ENCODE measurements around the gene CAPN1. TPM values are rescaled to one million over a fixed set of nuclear protein-coding genes. Genes with fewer than 3 reads are reported as not detected.

Gene CAPN1
- total and polyA plus RNA-seq, 2 experiments from 2014 or later: 106 to 145 TPM

DNA sequence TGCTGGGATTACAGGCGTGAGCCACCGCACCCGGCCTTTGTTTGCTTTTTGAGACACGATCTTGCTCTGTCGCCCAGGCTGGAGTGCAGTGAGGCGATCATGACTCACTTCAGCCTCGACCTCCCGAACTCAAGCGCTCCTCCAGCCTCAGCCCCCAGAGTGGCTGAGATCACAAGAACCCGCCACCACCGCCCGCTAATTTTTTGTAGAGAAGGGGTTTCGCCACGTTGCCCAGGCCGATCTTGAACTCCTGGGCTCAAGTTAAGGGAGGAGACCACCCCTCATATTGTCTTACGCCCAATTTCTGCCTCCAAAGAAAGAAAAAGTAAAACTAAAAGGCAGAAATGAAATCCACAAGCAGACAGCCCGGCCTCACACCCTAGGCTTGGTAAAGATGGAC lies 78.6 kb downstream of the CAPN1 start:
- in situ Hi-C loops (cut with MboI): no loop called here
- 96 to 97% methylated on average over 17 of the region's 17 CpGs for WGBS, 2 experiments (ENCODE audit: low coverage in 1 of 2, low lambda C conversion rate in 2 of 2, missing lambda C conversion rate in 2 of 2)

GRCh38 chr11:65260756-65261590 lies 79.2 kb downstream of the CAPN1 start:
- H3F3A ChIP-seq (ENCODE audit: insufficient read depth): no peaks in the 10 kb centered on the region
- H3K4me1 ChIP-seq (ENCODE audit: insufficient read depth): peaks cover 4% of the 10 kb centered on the region
- no peaks in the 10 kb centered on the region for H3K9me2 ChIP-seq (ENCODE audit: insufficient read depth)
- H4K20me1 ChIP-seq (ENCODE audit: insufficient read depth): no peaks in the 10 kb centered on the region
- H3K27me3 ChIP-seq (replicated peaks; ENCODE audit: insufficient read depth): no peaks in the 10 kb centered on the region
- H3K79me2 ChIP-seq (ENCODE audit: insufficient read depth): peaks cover 35% of the 10 kb centered on the region
- peak overlapping the region; percentile 90 for H3K9ac ChIP-seq
- H3K36me3 ChIP-seq (ENCODE audit: low read depth): no peaks in the 10 kb centered on the region
- H3K4me3 ChIP-seq: peak overlapping the region; percentile 83
- peak overlapping the region; percentile 89 for H2AFZ ChIP-seq
- peak overlapping the region; percentile 77 for H3K4me2 ChIP-seq (ENCODE audit: unreplicated experiment)
- TF ChIP-seq EZH2phosphoT487 (IDR thresholded peaks at IDR 0.05; ENCODE audit: insufficient read depth, low read depth) (no peak), EZH2 (IDR thresholded peaks at IDR 0.05; ENCODE audit: insufficient read depth, poor library complexity, severe bottlenecking) (no peak)
- peak overlapping the region; percentile 79 for H3K27ac ChIP-seq
- WGBS, 2 experiments (ENCODE audit: low coverage in 1 of 2, low lambda C conversion rate in 2 of 2, missing lambda C conversion rate in 2 of 2): 57 to 58% methylated on average over 26 of the region's 26 CpGs
- no peak for DNase-seq
- in situ Hi-C loops (cut with MboI): no loop called here
- H3K9me3 ChIP-seq (ENCODE audit: low read depth): no peaks in the 10 kb centered on the region

More for the DNA sequence above, 78.6 kb downstream of the CAPN1 start:
- H3F3A ChIP-seq (ENCODE audit: insufficient read depth): no peaks in the 10 kb centered on the region
- TF ChIP-seq EZH2 (IDR thresholded peaks at IDR 0.05; ENCODE audit: insufficient read depth, poor library complexity, severe bottlenecking) (no peak), EZH2phosphoT487 (IDR thresholded peaks at IDR 0.05; ENCODE audit: insufficient read depth, low read depth) (no peak)
- no peaks in the 10 kb centered on the region for H3K27me3 ChIP-seq (replicated peaks; ENCODE audit: insufficient read depth)
- H3K4me3 ChIP-seq: no peak overlapping the region
- no peak overlapping the region for H3K4me2 ChIP-seq (ENCODE audit: unreplicated experiment)
- no peaks in the 10 kb centered on the region for H4K20me1 ChIP-seq (ENCODE audit: insufficient read depth)
- no peak overlapping the region for H3K9ac ChIP-seq
- no peaks in the 10 kb centered on the region for H3K9me2 ChIP-seq (ENCODE audit: insufficient read depth)
- peaks cover 29% of the 10 kb centered on the region for H3K79me2 ChIP-seq (ENCODE audit: insufficient read depth)
- DNase-seq: no peak
- no peak overlapping the region for H2AFZ ChIP-seq
- H3K27ac ChIP-seq: no peak overlapping the region
- H3K9me3 ChIP-seq (ENCODE audit: low read depth): no peaks in the 10 kb centered on the region
- peaks cover 4% of the 10 kb centered on the region for H3K4me1 ChIP-seq (ENCODE audit: insufficient read depth)
- H3K36me3 ChIP-seq (ENCODE audit: low read depth): no peaks in the 10 kb centered on the region

Small RNA genes within 50 kb of the gene (small RNA-seq; reads per million reads assigned to genes)
- gene HIGD1AP10 (ENCODE audit: low read depth, low replicate concordance) (not detected), gene PDCL2P2 (ENCODE audit: low read depth, low replicate concordance) (not detected), gene RNU2-23P (ENCODE audit: low read depth, low replicate concordance) (67.8 reads per million, percentile 93 among the genes with 10 or more reads in this experiment)

Other genes starting within 250 kb of the CAPN1 start
- gene GPHA2, start 246.0 kb upstream of the CAPN1 start, total RNA-seq (2014; rRNA removed; shearing (Covaris generic)): not detected in 2 replicates
- gene GPHA2, start 246.0 kb upstream of the CAPN1 start, polyA plus RNA-seq (2016; fragmentation: Nextera tagmentation; extraction: Ambion mirVana): not detected in 2 replicates
- not detected in 2 replicates for gene MAJIN, start 209.8 kb upstream of the CAPN1 start, total RNA-seq (2014; rRNA removed; shearing (Covaris generic))
- not detected in 2 replicates for gene MAJIN, start 209.8 kb upstream of the CAPN1 start, polyA plus RNA-seq (2016; fragmentation: Nextera tagmentation; extraction: Ambion mirVana)
- gene BATF2, start 185.0 kb upstream of the CAPN1 start, total RNA-seq (2014; rRNA removed; shearing (Covaris generic)): 4.0 TPM in 1 of 2 replicates, not detected in the other
- gene BATF2, start 185.0 kb upstream of the CAPN1 start, polyA plus RNA-seq (2016; fragmentation: Nextera tagmentation; extraction: Ambion mirVana): 0.57 and 0.79 TPM in 2 replicates
- gene ARL2, start 167.8 kb upstream of the CAPN1 start, total RNA-seq (2014; rRNA removed; shearing (Covaris generic)): 96.6 and 115 TPM in 2 replicates
- 143 and 155 TPM in 2 replicates for gene ARL2, start 167.8 kb upstream of the CAPN1 start, polyA plus RNA-seq (2016; fragmentation: Nextera tagmentation; extraction: Ambion mirVana)
- gene SNX15, start 154.5 kb upstream of the CAPN1 start, total RNA-seq (2014; rRNA removed; shearing (Covaris generic)): 14.9 and 17.5 TPM in 2 replicates
- 17.2 and 17.7 TPM in 2 replicates for gene SNX15, start 154.5 kb upstream of the CAPN1 start, polyA plus RNA-seq (2016; fragmentation: Nextera tagmentation; extraction: Ambion mirVana)
- gene SAC3D1, start 140.7 kb upstream of the CAPN1 start, total RNA-seq (2014; rRNA removed; shearing (Covaris generic)): 8.0 and 14.9 TPM in 2 replicates
- gene SAC3D1, start 140.7 kb upstream of the CAPN1 start, polyA plus RNA-seq (2016; fragmentation: Nextera tagmentation; extraction: Ambion mirVana): 12.8 and 13.2 TPM in 2 replicates
- 37.7 and 40.7 TPM in 2 replicates for gene NAALADL1, start 123.4 kb upstream of the CAPN1 start, total RNA-seq (2014; rRNA removed; shearing (Covaris generic))
- 26.6 and 27.9 TPM in 2 replicates for gene NAALADL1, start 123.4 kb upstream of the CAPN1 start, polyA plus RNA-seq (2016; fragmentation: Nextera tagmentation; extraction: Ambion mirVana)
- gene CDCA5, start 97.9 kb upstream of the CAPN1 start, total RNA-seq (2014; rRNA removed; shearing (Covaris generic)): 16.8 and 17.5 TPM in 2 replicates
- gene CDCA5, start 97.9 kb upstream of the CAPN1 start, polyA plus RNA-seq (2016; fragmentation: Nextera tagmentation; extraction: Ambion mirVana): 11.9 and 12.4 TPM in 2 replicates
- 55.2 and 66.8 TPM in 2 replicates for gene ZFPL1, start 97.7 kb upstream of the CAPN1 start, total RNA-seq (2014; rRNA removed; shearing (Covaris generic))
- 62.8 and 64.9 TPM in 2 replicates for gene ZFPL1, start 97.7 kb upstream of the CAPN1 start, polyA plus RNA-seq (2016; fragmentation: Nextera tagmentation; extraction: Ambion mirVana)
- 285 and 339 TPM in 2 replicates for gene VPS51, start 85.7 kb upstream of the CAPN1 start, total RNA-seq (2014; rRNA removed; shearing (Covaris generic))
- 30.7 and 37.1 TPM in 2 replicates for gene VPS51, start 85.7 kb upstream of the CAPN1 start, polyA plus RNA-seq (2016; fragmentation: Nextera tagmentation; extraction: Ambion mirVana)
- gene TM7SF2, start 70.1 kb upstream of the CAPN1 start, total RNA-seq (2014; rRNA removed; shearing (Covaris generic)): 0.65 and 0.89 TPM in 2 replicates
- gene TM7SF2, start 70.1 kb upstream of the CAPN1 start, polyA plus RNA-seq (2016; fragmentation: Nextera tagmentation; extraction: Ambion mirVana): 2.5 and 2.6 TPM in 2 replicates
- 12.3 and 13.2 TPM in 2 replicates for gene ZNHIT2, start 64.2 kb upstream of the CAPN1 start, total RNA-seq (2014; rRNA removed; shearing (Covaris generic))
- 15.5 and 15.6 TPM in 2 replicates for gene ZNHIT2, start 64.2 kb upstream of the CAPN1 start, polyA plus RNA-seq (2016; fragmentation: Nextera tagmentation; extraction: Ambion mirVana)
- gene FAU, start 59.8 kb upstream of the CAPN1 start, total RNA-seq (2014; rRNA removed; shearing (Covaris generic)): 180 and 199 TPM in 2 replicates
- 342 and 365 TPM in 2 replicates for gene FAU, start 59.8 kb upstream of the CAPN1 start, polyA plus RNA-seq (2016; fragmentation: Nextera tagmentation; extraction: Ambion mirVana)
- gene MRPL49, start 59.6 kb upstream of the CAPN1 start, total RNA-seq (2014; rRNA removed; shearing (Covaris generic)): 65.6 and 78.4 TPM in 2 replicates
- 48.6 and 53.3 TPM in 2 replicates for gene MRPL49, start 59.6 kb upstream of the CAPN1 start, polyA plus RNA-seq (2016; fragmentation: Nextera tagmentation; extraction: Ambion mirVana)
- gene SYVN1, start 47.4 kb upstream of the CAPN1 start, total RNA-seq (2014; rRNA removed; shearing (Covaris generic)): 29.5 and 64.2 TPM in 2 replicates
- 18.0 and 21.2 TPM in 2 replicates for gene SYVN1, start 47.4 kb upstream of the CAPN1 start, polyA plus RNA-seq (2016; fragmentation: Nextera tagmentation; extraction: Ambion mirVana)
- not detected in 2 replicates for gene SPDYC, start 11.7 kb upstream of the CAPN1 start, total RNA-seq (2014; rRNA removed; shearing (Covaris generic))
- gene SPDYC, start 11.7 kb upstream of the CAPN1 start, polyA plus RNA-seq (2016; fragmentation: Nextera tagmentation; extraction: Ambion mirVana): not detected in 2 replicates
- gene POLA2, start 80.0 kb downstream of the CAPN1 start, total RNA-seq (2014; rRNA removed; shearing (Covaris generic)): 6.7 and 8.6 TPM in 2 replicates
- gene POLA2, start 80.0 kb downstream of the CAPN1 start, polyA plus RNA-seq (2016; fragmentation: Nextera tagmentation; extraction: Ambion mirVana): 8.7 and 8.9 TPM in 2 replicates
- gene CDC42EP2, start 132.9 kb downstream of the CAPN1 start, total RNA-seq (2014; rRNA removed; shearing (Covaris generic)): 32.1 and 32.6 TPM in 2 replicates
- gene CDC42EP2, start 132.9 kb downstream of the CAPN1 start, polyA plus RNA-seq (2016; fragmentation: Nextera tagmentation; extraction: Ambion mirVana): 37.9 and 40.3 TPM in 2 replicates
- 27.7 and 30.0 TPM in 2 replicates for gene DPF2, start 151.9 kb downstream of the CAPN1 start, total RNA-seq (2014; rRNA removed; shearing (Covaris generic))
- 51.2 and 54.1 TPM in 2 replicates for gene DPF2, start 151.9 kb downstream of the CAPN1 start, polyA plus RNA-seq (2016; fragmentation: Nextera tagmentation; extraction: Ambion mirVana)
- gene TIGD3, start 172.8 kb downstream of the CAPN1 start, total RNA-seq (2014; rRNA removed; shearing (Covaris generic)): not detected in 2 replicates
- gene TIGD3, start 172.8 kb downstream of the CAPN1 start, polyA plus RNA-seq (2016; fragmentation: Nextera tagmentation; extraction: Ambion mirVana): not detected in 2 replicates
- 3.6 and 6.4 TPM in 2 replicates for gene SLC25A45, start 200.7 kb downstream of the CAPN1 start, total RNA-seq (2014; rRNA removed; shearing (Covaris generic))
- 3.7 and 3.9 TPM in 2 replicates for gene SLC25A45, start 200.7 kb downstream of the CAPN1 start, polyA plus RNA-seq (2016; fragmentation: Nextera tagmentation; extraction: Ambion mirVana)
- 80.2 and 106 TPM in 2 replicates for gene FRMD8, start 204.7 kb downstream of the CAPN1 start, total RNA-seq (2014; rRNA removed; shearing (Covaris generic))
- gene FRMD8, start 204.7 kb downstream of the CAPN1 start, polyA plus RNA-seq (2016; fragmentation: Nextera tagmentation; extraction: Ambion mirVana): 25.4 and 30.0 TPM in 2 replicates
- gene NEAT1, start 240.9 kb downstream of the CAPN1 start, total RNA-seq (2014; rRNA removed; shearing (Covaris generic)): 74.3 and 143 TPM in 2 replicates
- 36.2 and 50.7 TPM in 2 replicates for gene NEAT1, start 240.9 kb downstream of the CAPN1 start, polyA plus RNA-seq (2016; fragmentation: Nextera tagmentation; extraction: Ambion mirVana)